H1 (cell line): ENCODE results near the gene MRPL43. TPM values are rescaled to one million over a fixed set of nuclear protein-coding genes. Genes with fewer than 3 reads are reported as not detected.

Experiments
- E2F6 ChIP-seq: IDR thresholded peaks from 2 replicates; pipeline ENCODE4 v1.6.1; 2012; ENCODE audit warnings: inconsistent platforms
- EP300 ChIP-seq, 2 experiments: IDR thresholded peaks; 1 replicate in 1 of 2; 2 replicates in 1 of 2; pipeline ENCODE4 v1.6.1; 2011 to 2012; ENCODE audit warnings: low read depth in 2 of 2, low read length in 2 of 2, mild to moderate bottlenecking in 2 of 2, borderline replicate concordance in 1 of 2, inconsistent platforms in 1 of 2, moderate library complexity in 1 of 2
- JUN ChIP-seq: IDR thresholded peaks from 2 replicates; pipeline ENCODE4 v1.6.1; 2011; ENCODE audit warnings: low read depth, mild to moderate bottlenecking, improper control_type of control experiment, low read length
- MAFK ChIP-seq: IDR thresholded peaks from 2 replicates; pipeline ENCODE4 v1.6.1; 2012; ENCODE audit warnings: low read depth, mild to moderate bottlenecking, improper control_type of control experiment, low read length
- MAX ChIP-seq: IDR thresholded peaks from 2 replicates; pipeline ENCODE4 v1.6.1; 2012; ENCODE audit warnings: inconsistent platforms
- PHF8 ChIP-seq: fragments of 200-600 bp; sonication (generic); conservative IDR thresholded peaks from 2 replicates; pipeline ENCODE4 v1.7.1; 2012; ENCODE audit warnings: low read depth, mild to moderate bottlenecking, inconsistent platforms, low read length, moderate library complexity
- POLR2AphosphoS5 ChIP-seq: IDR thresholded peaks from 2 replicates; pipeline ENCODE4 v1.6.1; 2011; ENCODE audit warnings: low read depth, low read length
- RNF2 ChIP-seq: fragments of 200-900, 300-1000 bp; sonication (generic); IDR thresholded peaks from 2 replicates; pipeline ENCODE4 v1.7.1; 2016; ENCODE audit warnings: borderline replicate concordance, low read depth, mild to moderate bottlenecking, antibody characterized with exemption, low read length; ENCODE audit not compliant: poor library complexity, severe bottlenecking; ENCODE audit errors: missing control alignments
- SIRT6 ChIP-seq: IDR thresholded peaks from one replicate; pipeline ENCODE4 v1.7.1; 2012; ENCODE audit warnings: low read length, inconsistent platforms
- ZNF274 ChIP-seq: IDR thresholded peaks from 2 replicates; pipeline ENCODE4 v1.7.0; 2012; ENCODE audit warnings: low read length, borderline replicate concordance; ENCODE audit errors: extremely low read depth
- polyA plus RNA-seq, 7 experiments: library from polyadenylated mRNA; depleted of rRNA in 3 of 7; stranded (reverse) in 5 of 7; unstranded in 2 of 7; fragments of >200 nt in 5 of 7; fragments of 200-250 nt in 2 of 7; gene quantifications; 1 replicate in 5 of 7; 2 replicates in 1 of 7; 4 replicates in 1 of 7; pipeline versions ENCODE4 v1.2.1 to v1.2.3, GENCODE V29; 2011 to 2013; ENCODE audit warnings: missing spikeins in 2 of 7, mixed read lengths in 2 of 7
- total RNA-seq: library from RNA; stranded (reverse); fragmentation: NEBNext Ultra II Directional; extraction: Animal tissue kit (Norgen Biotek cat#: 25700); gene quantifications from 2 replicates; pipeline ENCODE4 v1.2.1, GENCODE V29; 2021

Gene MRPL43
- total and polyA plus RNA-seq, 2 of the 8 experiments (the other 6 are each of a cell fraction or from before 2014, with no cell fraction given), result 74.1 to 149 TPM

GRCh38 chr10:100998991-100999741 is 11.9 kb upstream of the MRPL43 start (continued):
- peak; percentile 68 for TF ChIP-seq MAX
- TF ChIP-seq JUN, result no peak
- TF ChIP-seq POLR2AphosphoS5, result peak; percentile 79
- no peak for TF ChIP-seq MAFK
- TF ChIP-seq RNF2, result no peak
- peak; percentile 73 for TF ChIP-seq PHF8
- TF ChIP-seq SIRT6, result no peak
- TF ChIP-seq EP300 (IDR thresholded peaks at IDR 0.05; ENCODE audit: borderline replicate concordance in 1 of 2, low read depth in 2 of 2, low read length in 2 of 2), result 0 out of 3 replicates have a peak, but pooled peaks of 1 of the 2 experiments have one; percentile 32
- no peak for TF ChIP-seq ZNF274
- peak; percentile 45; the same call in 1 of the 2 replicates for TF ChIP-seq E2F6
